ENCODE measurements around the gene GLRA1.
A peak's percentile ranks its signal among the peaks of the same experiment; 100 is the strongest.

The GLRA1 gene

DNA sequence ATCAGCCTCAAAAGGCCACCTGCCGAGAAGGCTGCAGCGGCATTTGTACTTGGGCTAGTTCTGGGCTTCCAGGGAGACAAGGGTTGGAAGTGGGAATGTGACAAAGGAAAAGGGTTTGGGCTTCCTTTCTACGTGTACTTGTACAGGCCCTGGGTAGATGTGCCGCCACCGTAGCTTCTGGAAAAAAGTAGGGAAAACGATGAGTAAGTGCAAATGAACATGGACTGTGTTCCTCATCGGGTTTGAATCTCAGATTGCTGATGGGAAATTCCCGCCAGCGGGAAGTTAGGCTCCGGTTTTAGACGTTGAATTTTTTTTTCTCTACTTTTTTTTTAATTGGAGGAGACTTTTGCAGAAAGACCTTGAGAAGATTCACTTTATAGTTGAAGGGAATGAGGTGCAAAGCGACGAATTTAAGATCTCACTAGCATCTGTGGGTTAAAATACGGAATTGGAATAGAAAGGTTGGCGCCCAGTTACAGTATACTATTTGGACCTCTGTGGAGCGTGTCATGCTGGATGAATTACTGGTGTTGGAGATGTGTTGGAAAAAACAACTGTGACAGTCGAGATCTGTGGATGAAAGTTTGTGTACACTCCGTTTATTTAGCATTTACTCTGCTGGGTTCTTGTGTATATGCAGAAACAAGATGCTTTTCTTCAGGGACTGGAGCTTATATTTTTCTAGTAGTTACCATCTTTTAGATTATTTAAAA is 151.6 kb downstream of the GLRA1 start:
- H3K4me1 ChIP-seq, result peaks cover 14% of the 10 kb centered on the region
- H3K4me2 ChIP-seq (ENCODE audit: low read length), result peak overlapping the region; percentile 77
- no peak overlapping the region for H3K9ac ChIP-seq
- no peaks in the 10 kb centered on the region for H3K9me3 ChIP-seq (ENCODE audit: control insufficient read depth, low read length)
- no peak for TF ChIP-seq CTCF (IDR thresholded peaks at IDR 0.05)
- H3K79me2 ChIP-seq, result peaks cover 43% of the 10 kb centered on the region
- H3K36me3 ChIP-seq (ENCODE audit: control insufficient read depth, insufficient read depth, low read length), result no peaks in the 10 kb centered on the region
- H2AFZ ChIP-seq, result no peak overlapping the region
- H3K27me3 ChIP-seq (ENCODE audit: control insufficient read depth, insufficient read depth, low read length), result no peaks in the 10 kb centered on the region
- H3K27ac ChIP-seq, result peak overlapping the region; percentile 66
- H3K4me3 ChIP-seq (ENCODE audit: low read depth, low read length), result peak overlapping the region; percentile 78

Data from parathyroid adenoma (tissue), 2 donors.